Renal cortical epithelial cell (primary cell): ENCODE data around the gene HBD. TPM values are rescaled to one million over a fixed set of nuclear protein-coding genes. Genes with fewer than 3 reads are reported as not detected.

Source experiments
- DNase-seq: peaks from one replicate; pipeline ENCODE4 v3.0.0-alpha.2; 2011; ENCODE audit warnings: low read depth
- total RNA-seq: library from RNA; depleted of rRNA; stranded (reverse); fragments of >200 nt; gene quantifications from 2 replicates; pipeline ENCODE4 v1.2.3, GENCODE V29; 2014

HBD gene
- total RNA-seq, 1 donor from 2014 or later, result not detected

DNA sequence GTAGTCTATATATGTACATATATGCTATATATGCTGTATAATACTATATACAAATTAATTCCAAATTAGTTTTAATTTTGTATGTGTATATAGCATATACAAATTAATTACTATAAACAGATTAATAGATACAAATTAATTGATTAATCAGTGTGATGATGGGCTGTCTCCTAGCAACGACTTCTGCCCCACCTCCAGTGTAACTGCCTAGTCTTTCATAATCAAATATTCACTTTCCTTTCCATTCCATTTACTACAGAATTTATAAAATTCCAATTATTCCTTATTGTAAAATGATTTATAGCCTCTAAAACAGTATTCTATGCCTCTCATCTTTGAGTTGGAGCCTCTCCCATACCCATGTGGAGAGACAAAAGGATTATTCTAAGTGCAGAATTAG, 976 bp downstream of the HBD start:
- no peak for DNase-seq

DNA sequence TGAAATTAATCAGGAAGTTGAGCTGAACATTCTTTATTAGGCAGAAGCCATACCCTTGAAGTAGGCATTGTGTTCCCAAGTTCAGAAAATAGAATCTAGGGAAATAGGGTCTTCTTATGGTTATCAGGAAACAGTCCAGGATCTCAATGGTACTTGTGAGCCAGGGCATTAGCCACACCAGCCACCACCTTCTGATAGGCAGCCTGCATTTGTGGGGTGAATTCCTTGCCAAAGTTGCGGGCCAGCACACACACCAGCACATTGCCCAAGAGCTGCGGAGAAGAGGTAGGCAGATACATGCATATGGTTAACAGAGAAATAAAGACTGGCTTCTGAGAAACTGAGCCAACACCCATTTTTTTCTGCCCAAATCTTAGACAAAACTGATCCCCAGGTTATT, 1.5 kb downstream of the HBD start:
- DNase-seq, result no peak

DNA sequence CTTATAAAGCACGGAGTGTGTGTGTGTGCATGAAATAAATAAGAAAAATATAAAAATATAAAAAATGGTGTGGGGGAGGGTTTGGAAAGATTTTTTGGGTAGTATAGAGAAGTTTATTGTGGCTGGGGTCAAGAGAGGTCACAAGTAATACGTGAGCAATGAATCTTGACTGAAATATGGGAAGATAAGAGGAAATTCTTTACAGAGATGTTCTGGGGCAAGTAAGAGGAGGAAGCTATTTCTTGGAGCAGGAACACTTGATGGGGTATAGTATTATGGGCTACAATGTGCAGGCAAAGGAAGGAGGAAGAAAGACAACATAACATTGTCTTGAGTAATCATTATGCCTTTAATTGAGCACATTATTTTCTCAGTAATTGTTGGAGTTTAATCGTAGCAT, 2.1 kb downstream of the HBD start:
- DNase-seq, result no peak

DNA sequence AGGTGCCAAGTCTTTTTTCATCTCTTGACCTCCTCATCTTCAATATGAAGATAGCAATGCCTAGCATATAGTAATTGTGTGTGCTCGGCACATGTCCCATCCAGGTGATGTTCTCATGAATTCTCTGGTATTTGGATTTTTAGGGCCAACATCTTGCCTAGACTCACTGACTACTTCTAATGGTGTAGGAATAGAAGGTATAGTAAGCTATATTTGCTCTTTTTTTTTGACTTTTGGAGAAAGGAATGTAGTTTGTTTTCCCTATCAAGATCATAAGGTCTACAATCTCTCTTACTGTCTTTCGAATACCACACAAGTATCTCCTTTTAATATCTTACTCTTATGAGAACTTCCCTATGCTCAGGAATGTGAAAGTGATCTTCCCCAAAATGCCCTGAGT, 3.2 kb downstream of the HBD start:
- no peak for DNase-seq

DNA sequence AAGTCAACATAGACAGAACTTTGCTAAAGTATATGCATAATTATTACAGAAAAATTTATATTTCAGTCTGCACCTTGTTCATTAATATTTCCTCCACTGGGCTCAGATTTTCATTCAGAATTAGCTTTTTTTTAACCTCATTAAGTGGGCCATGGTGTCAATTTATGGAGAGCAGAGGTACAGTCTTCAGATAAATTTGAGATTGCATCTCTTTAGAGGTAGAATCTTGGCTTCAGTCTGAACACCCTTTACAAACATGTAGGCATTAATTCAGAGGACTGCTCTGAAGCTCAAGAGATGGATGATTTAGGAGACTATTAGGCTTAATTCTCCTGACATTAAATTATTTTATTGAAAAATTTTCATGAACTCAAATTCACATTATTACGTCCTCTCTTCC, 4.0 kb downstream of the HBD start:
- DNase-seq, result no peak

DNA sequence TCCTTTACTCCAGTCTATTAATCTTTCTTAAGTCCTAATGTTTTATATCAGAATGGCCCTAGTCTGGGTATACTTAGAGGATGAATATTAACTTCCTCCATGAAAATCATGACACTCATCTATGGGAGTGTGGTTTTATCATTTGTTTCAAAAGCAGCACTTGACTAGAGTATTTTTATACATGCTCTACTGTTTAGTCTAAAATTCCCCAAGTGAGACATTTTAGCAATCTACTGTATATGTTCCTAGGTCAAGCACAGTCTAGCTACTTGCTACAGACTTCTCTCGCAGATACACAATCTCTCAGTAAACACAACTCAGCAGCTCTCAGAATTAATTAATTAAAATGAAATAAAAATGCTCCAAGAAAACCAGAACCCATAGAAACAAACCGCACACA, 4.5 kb downstream of the HBD start:
- no peak for DNase-seq

DNA sequence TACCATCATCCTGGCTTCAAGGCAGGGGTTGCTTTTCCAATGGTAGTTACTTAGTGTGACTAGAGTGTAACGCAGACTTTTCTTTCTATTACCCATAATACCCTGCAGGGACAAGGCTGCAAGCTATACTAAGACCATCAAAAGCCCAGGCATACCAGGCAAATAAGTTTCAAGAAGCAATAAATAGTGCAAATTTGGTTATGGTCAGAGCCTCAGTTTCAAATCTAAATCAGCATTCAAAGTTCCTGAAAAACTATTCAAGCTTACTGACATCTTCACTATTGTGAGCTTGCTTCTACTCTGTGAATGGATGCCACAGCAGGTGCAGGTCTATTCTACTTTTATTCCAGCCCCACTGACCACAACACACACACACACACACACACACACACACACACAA, 4.9 kb downstream of the HBD start:
- DNase-seq, result no peak

DNA sequence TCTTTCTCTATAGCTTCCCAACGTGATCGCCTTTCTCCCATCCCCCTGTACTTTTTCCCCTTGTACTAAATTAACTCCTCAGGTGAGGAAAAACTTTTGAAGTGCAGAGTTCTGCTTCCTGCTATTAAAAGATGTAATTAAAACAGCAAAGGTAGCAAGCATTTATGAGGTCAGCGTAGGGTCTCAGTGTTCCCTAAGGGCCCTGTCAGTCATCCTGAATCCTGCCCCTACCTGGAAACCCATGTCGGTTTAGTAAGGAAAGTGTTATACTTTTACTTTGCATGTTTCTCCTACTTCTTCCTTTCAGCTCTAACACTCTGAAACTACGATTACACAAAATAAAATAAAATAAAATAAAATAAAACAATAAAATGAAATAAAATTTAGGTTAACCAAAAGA, 6.2 kb downstream of the HBD start:
- DNase-seq, result no peak

DNA sequence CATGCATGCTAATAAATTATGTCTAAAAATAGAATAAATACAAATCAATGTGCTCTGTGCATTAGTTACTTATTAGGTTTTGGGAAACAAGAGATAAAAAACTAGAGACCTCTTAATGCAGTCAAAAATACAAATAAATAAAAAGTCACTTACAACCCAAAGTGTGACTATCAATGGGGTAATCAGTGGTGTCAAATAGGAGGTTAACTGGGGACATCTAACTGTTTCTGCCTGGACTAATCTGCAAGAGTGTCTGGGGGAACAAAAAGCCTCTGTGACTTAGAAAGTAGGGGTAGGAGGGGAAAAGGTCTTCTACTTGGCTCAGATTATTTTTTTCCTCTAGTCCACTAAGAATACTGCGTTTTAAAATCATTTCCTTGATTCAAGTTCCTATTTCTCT, 6.6 kb downstream of the HBD start:
- DNase-seq, result no peak

DNA sequence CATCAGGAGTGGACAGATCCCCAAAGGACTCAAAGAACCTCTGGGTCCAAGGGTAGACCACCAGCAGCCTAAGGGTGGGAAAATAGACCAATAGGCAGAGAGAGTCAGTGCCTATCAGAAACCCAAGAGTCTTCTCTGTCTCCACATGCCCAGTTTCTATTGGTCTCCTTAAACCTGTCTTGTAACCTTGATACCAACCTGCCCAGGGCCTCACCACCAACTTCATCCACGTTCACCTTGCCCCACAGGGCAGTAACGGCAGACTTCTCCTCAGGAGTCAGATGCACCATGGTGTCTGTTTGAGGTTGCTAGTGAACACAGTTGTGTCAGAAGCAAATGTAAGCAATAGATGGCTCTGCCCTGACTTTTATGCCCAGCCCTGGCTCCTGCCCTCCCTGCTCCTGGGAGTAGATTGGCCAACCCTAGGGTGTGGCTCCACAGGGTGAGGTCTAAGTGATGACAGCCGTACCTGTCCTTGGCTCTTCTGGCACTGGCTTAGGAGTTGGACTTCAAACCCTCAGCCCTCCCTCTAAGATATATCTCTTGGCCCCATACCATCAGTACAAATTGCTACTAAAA, 7.5 kb downstream of the HBD start, which contains the start of gene HBB:
TSS of gene HBB (minus strand) at position 340 of the 579 bp plus-strand sequence. CDS start at position 290, 50 bp downstream.
- no peak for DNase-seq

DNA sequence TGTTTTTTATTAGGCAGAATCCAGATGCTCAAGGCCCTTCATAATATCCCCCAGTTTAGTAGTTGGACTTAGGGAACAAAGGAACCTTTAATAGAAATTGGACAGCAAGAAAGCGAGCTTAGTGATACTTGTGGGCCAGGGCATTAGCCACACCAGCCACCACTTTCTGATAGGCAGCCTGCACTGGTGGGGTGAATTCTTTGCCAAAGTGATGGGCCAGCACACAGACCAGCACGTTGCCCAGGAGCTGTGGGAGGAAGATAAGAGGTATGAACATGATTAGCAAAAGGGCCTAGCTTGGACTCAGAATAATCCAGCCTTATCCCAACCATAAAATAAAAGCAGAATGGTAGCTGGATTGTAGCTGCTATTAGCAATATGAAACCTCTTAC, 8.8 kb downstream of the HBD start:
- DNase-seq, result no peak

DNA sequence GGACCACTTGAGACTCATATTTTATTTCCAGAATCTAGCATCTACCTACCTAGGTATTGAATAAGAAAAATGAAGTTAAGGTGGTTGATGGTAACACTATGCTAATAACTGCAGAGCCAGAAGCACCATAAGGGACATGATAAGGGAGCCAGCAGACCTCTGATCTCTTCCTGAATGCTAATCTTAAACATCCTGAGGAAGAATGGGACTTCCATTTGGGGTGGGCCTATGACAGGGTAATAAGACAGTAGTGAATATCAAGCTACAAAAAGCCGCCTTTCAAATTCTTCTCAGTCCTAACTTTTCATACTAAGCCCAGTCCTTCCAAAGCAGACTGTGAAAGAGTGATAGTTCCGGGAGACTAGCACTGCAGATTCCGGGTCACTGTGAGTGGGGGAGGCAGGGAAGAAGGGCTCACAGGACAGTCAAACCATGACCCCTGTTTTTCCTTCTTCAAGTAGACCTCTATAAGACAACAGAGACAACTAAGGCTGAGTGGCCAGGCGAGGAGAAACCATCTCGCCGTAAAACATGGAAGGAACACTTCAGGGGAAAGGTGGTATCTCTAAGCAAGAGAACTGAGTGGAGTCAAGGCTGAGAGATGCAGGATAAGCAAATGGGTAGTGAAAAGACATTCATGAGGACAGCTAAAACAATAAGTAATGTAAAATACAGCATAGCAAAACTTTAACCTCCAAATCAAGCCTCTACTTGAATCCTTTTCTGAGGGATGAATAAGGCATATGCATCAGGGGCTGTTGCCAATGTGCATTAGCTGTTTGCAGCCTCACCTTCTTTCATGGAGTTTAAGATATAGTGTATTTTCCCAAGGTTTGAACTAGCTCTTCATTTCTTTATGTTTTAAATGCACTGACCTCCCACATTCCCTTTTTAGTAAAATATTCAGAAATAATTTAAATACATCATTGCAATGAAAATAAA, 9.5 kb downstream of the HBD start:
- DNase-seq, result no peak

DNA sequence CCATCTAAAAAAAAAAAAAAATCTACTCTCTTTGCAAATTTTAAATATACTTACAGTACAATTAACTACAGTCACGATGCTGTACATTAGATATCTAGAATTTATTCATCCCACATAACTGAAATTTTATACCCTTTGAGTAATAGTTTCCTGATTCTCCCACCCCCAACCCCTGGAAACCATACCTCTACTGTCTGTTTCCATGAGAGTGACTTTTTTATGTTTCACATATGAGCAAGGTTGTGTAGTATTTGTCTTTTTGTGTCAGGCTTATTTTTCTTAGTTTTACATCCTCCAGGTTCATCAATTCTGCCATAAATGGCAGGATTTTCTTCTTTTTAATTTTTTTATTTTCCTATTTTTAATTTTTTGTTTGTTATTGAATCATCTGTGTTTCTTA, 10.6 kb downstream of the HBD start:
- no peak for DNase-seq

DNA sequence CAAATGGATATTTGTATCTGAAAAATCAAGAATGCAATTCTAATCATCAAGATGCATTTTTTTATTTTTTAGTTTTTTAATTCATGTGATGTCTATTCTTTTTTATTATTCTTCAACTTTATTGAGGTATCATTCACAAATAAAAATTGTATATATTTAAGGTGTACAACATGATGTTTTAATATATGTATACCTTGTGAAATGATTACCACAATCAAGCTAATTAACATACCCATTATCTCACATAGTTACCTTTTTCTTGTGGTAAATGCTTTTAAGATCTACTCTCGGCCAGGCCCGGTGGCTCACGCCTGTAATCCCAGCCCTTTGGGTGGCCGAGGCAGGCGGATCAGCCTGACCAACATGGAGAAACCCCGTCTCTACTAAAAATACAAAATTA, 11.1 kb downstream of the HBD start:
- no peak for DNase-seq

DNA sequence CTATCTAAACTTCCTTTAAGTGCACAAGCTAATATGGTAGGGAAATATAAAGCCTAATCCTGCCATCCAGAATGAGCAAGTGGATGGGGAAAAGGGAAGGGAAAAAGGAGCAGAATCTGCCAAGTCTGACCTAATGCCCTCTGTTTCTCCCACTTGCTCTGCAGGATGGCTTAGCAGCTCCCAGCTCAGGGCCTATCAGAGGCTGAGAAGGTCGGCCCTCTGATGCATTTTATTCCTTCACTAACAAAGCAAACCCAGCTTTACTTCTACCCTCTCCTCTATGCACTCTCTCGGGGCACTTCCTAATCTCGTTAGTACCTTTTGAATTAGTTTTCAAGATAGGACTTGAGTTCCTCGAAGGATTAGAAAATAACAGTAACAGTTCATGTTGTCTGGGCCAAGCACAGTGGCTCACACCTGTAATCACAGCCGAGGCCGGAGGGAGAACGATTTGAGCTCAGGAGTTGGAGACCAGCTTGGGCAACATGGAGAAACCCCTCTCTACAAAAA, 23.9 kb downstream of the HBD start:
- no peak for DNase-seq

DNA sequence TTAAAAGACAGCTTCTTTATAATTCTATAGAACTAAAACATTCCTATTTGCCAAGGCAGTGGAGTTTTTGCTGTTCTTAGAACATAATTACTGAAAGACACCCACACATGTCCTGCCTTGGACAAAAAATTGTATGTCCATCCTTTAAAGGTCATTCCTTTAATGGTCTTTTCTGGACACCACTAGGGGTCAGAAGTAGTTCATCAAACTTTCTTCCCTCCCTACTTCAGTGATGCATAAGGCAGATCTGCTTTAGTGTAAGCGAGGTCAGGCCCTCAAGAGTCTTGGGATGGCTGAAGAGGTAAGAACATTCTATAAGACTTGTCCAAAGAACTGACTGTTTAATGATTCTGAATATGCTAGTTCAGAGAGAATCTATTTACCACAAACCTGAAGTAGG, 29.5 kb downstream of the HBD start:
- peak; percentile 73 for DNase-seq

DNA sequence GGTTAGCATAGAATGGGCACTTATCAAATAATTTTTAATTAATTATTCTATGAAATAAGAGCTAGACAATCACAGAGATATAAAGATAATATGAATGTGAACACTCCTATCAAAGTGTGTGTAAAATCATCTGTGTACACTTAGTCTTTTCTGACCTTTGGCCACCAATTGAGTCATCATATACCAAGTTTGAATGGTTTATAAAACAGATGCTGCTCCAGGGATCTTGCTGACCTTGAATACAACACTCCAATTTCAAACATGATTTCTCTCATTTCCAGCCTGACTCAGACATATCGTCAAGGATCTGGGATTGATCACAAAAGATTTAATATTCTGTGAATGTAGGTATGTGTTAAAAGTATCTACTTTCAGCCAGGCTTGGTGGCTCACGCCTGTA, 30.9 kb downstream of the HBD start:
- no peak for DNase-seq

DNA sequence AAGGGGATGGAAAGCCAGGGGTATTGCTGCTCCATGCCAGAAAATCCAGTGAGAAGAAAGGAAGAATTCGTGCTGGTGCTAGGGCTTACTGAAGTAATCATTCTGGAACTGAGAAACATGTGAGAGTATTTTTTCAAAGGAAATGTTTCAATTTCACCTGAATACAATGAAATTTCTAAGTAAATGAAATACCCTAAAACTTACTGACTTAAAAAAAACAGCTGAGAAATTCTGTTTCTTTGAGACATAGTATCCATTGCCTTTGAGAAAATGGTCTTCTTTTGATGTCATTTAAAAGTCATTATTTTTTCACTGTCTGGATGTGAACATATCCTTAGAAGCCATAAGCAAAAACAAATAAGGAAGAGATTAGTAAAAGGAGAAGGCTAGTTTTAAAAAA, 33.7 kb downstream of the HBD start, which contains the start of gene OR51V1:
TSS of gene OR51V1 (minus strand) at position 101 of the 400 bp plus-strand sequence. CDS start at position 101, 0 bp downstream.
- DNase-seq, result no peak

DNA sequence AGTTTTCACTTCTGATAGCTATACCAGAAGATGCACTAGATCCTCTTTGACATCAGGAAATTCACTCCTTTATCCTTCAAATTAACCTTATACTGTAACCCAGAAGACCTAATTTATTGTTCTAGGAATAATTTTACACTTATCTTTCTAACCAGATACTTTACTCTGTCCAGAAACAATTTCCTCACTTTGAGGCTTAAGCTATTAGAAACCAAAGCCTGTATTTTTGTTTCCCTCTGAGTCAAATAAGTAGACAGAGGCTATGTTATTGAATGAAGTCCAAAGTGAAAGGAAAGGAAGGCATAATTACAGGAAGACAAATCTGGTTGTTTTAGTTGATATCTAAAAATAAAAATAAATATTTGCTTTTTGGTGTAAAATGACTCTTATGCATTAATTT, 36.0 kb downstream of the HBD start:
- DNase-seq, result no peak

DNA sequence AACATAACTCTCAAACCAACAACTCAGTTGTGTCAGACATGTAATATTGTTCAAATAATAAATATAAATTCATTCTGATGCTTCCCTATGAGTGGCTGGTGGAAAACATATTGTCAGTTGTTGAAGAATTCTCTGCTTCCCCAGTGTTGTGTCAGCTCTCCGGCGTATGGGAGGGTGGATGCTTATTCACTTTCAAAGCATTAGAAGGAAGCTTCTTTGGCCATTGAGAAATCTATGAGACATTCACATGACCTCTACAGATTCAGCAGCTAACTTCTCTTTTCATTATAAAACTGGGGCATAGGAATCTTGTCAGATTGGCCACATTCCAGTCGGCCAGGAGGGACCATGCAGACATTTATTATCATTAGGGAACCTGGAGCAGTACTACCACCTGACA, 36.7 kb downstream of the HBD start:
- DNase-seq, result no peak

DNA sequence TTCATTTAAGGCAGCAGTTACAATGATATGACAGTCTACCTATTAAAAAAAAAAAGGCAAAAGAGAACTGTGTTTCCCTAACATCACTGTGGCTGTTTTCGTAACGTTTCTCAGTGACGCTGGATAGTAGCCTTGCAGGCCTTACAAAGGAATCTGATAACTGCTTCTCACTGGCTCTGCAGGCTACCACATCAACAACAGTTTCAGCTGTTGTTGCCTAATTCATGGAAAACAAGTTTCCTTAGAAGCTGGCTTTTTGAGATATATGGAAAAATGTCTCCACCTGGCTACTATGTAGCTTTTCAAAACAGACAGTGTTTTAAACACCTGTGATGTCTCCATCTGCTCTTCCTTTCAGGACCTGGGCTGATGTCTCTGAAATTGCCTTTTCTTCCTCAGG, 37.6 kb downstream of the HBD start:
- DNase-seq, result no peak

DNA sequence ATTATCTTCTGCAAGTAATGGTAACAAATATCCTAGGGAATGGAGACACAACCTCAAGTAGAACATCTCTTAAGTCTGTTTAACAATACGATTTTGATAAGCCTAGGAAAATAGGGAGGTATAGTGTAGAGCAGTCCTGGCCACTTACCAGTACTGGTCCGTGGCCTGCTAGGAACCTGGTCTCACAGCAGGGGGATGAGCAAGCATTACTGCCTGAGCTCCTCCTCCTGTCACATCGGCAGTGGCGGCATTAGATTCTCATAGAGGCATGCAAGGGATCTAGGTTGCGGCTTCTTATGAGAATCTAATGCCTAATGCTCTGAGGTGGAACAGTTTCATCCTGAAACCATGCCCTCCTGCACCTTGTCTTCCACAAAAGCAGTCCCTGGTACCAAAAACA, 38.2 kb downstream of the HBD start:
- no peak for DNase-seq

DNA sequence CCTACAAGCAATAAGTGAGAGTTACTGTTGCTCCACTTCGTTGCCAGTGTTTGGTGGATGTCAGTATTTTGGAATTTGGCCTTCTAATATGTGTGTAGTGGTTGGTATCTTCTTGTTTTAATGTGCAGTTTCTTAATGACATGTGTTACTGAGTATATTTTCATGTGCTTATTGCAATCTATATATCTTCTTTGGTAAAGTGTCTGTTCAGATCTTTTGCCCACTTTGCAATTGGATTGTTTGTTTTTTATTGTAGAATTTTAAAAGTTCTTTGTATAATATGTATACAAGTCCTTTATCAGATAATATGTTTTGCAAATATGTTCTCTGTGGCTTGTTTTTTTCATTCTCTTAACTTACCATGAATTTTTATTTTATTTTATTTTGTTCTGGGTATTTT, 41.5 kb downstream of the HBD start:
- no peak for DNase-seq
